Neural progenitor cell (in vitro differentiated cells): ENCODE data around the gene AP2A2.

Source experiments
- EZH2phosphoT487 ChIP-seq: fragments of 200-600 bp; sonication (generic); IDR thresholded peaks from 2 replicates; pipeline ENCODE4 v1.6.1; 2017; ENCODE audit warnings: antibody characterized with exemption
- TF ChIP-seq, protein P1 (sequence below): fragments of 200-600 bp; sonication (generic); IDR thresholded peaks from 2 replicates; pipeline ENCODE4 v1.5.1; 2017; ENCODE audit warnings: antibody characterized with exemption, mild to moderate bottlenecking

DNA sequence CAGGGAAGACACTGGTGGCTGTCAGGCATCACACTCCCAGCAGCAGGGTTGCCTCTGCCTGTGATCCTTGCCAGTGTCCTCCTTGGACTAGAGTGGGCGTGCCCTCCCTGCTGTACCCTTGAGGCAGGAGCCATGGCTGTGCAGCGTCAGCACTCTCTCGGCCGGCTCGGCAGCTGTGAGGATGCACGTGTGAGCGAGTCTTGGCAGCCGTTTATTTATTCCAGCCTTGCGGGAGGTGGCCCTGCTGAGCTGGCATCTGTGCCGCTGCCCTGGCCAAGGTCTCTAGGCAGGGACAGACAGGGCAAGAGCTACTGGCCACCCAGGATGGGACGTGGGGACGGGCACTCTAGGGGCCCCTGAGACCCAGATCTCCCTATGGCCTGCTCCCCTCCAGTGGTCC lies 49.1 kb upstream of the AP2A2 start:
- no peak for TF ChIP-seq EZH2phosphoT487
- TF ChIP-seq, protein P1, sequence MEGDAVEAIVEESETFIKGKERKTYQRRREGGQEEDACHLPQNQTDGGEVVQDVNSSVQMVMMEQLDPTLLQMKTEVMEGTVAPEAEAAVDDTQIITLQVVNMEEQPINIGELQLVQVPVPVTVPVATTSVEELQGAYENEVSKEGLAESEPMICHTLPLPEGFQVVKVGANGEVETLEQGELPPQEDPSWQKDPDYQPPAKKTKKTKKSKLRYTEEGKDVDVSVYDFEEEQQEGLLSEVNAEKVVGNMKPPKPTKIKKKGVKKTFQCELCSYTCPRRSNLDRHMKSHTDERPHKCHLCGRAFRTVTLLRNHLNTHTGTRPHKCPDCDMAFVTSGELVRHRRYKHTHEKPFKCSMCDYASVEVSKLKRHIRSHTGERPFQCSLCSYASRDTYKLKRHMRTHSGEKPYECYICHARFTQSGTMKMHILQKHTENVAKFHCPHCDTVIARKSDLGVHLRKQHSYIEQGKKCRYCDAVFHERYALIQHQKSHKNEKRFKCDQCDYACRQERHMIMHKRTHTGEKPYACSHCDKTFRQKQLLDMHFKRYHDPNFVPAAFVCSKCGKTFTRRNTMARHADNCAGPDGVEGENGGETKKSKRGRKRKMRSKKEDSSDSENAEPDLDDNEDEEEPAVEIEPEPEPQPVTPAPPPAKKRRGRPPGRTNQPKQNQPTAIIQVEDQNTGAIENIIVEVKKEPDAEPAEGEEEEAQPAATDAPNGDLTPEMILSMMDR = no peak
